WTC11 (cell line): ENCODE results near the gene RAPGEF1. TPM values are rescaled to one million over a fixed set of nuclear protein-coding genes. Genes with fewer than 3 reads are reported as not detected.

ENCODE experiments used
- ATAC-seq: fragments of 200-7000 bp; cut with Tn5 transposase; 2 replicates; pipeline ENCODE4 v1.10.0; 2021; ENCODE audit warnings: mild to moderate bottlenecking, moderate library complexity
- CTCF ChIA-PET: fragments of 300-600 bp; sonication (Branson Sonifier 250); formaldehyde crosslinking; loops from one replicate; lab custom pipeline; 2021; ENCODE audit warnings: antibody characterized with exemption; lab: Charles Lee
- POLR2A ChIA-PET: fragments of 350-600 bp; sonication (Branson Sonifier 250); formaldehyde crosslinking; loops from one replicate; lab custom pipeline; 2021; ENCODE audit warnings: antibody characterized with exemption; lab: Charles Lee
- DNase-seq: peaks from one replicate; pipeline ENCODE4 v3.0.0; 2021; ENCODE audit warnings: low spot score
- H3K27ac Mint-ChIP-seq: 2 replicates; pipeline ENCODE4 v1.8.0; 2021; ENCODE audit warnings: mixed read lengths
- H3K27me3 Mint-ChIP-seq: 2 replicates; pipeline ENCODE4 v1.8.0; 2021; ENCODE audit warnings: low read depth, mild to moderate bottlenecking, moderate library complexity, mixed read lengths
- H3K36me3 Mint-ChIP-seq: 2 replicates; pipeline ENCODE4 v1.8.0; 2021; ENCODE audit warnings: mixed read lengths
- H3K4me1 Mint-ChIP-seq: 2 replicates; pipeline ENCODE4 v1.8.0; 2022; ENCODE audit warnings: mixed read lengths
- H3K4me3 Mint-ChIP-seq: 2 replicates; pipeline ENCODE4 v1.8.0; 2021; ENCODE audit warnings: mild to moderate bottlenecking, moderate library complexity, mixed read lengths
- H3K9me3 Mint-ChIP-seq: 2 replicates; pipeline ENCODE4 v1.8.0; 2021; ENCODE audit warnings: mixed read lengths
- ARID4B ChIP-seq: sonication (generic); formaldehyde crosslinking; IDR thresholded peaks from 2 replicates; pipeline ENCODE4 v1.8.0; 2023; ENCODE audit warnings: missing genetic modification reagents, mild to moderate bottlenecking, borderline replicate concordance
- ATF2 ChIP-seq: sonication (generic); formaldehyde crosslinking; IDR thresholded peaks from 2 replicates; pipeline ENCODE4 v1.8.1; 2022; ENCODE audit warnings: low read depth, missing genetic modification reagents, borderline replicate concordance
- CTCF ChIP-seq: fragments of 200-600 bp; IDR thresholded peaks from 2 replicates; pipeline ENCODE4 v1.8.0; 2022; ENCODE audit warnings: antibody characterized with exemption
- EMX1 ChIP-seq: fragments of 250-450 bp; sonication (Bioruptor Pico); IDR thresholded peaks from 2 replicates; pipeline ENCODE4 v1.8.0; 2021; ENCODE audit warnings: mild to moderate bottlenecking
- ESRRA ChIP-seq: sonication (generic); formaldehyde crosslinking; IDR thresholded peaks from 2 replicates; pipeline ENCODE4 v1.8.1; 2022; ENCODE audit warnings: mild to moderate bottlenecking, missing genetic modification reagents, borderline replicate concordance
- HMGXB4 ChIP-seq: sonication (generic); formaldehyde crosslinking; IDR thresholded peaks from 2 replicates; pipeline ENCODE4 v1.8.1; 2023; ENCODE audit warnings: mild to moderate bottlenecking, moderate library complexity, missing genetic modification reagents
- JUN ChIP-seq: sonication (generic); formaldehyde crosslinking; IDR thresholded peaks from 2 replicates; pipeline ENCODE4 v1.8.0; 2023; ENCODE audit warnings: mild to moderate bottlenecking, missing genetic modification reagents
- MLX ChIP-seq: sonication (generic); formaldehyde crosslinking; IDR thresholded peaks from 2 replicates; pipeline ENCODE4 v1.8.1; 2023; ENCODE audit warnings: mild to moderate bottlenecking, missing genetic modification reagents, moderate library complexity
- NFATC4 ChIP-seq: fragments of 250-450 bp; sonication (Bioruptor Pico); IDR thresholded peaks from 2 replicates; pipeline ENCODE4 v1.9.0; 2021; ENCODE audit warnings: mild to moderate bottlenecking
- OVOL2 ChIP-seq: fragments of 250-450 bp; sonication (Bioruptor Pico); IDR thresholded peaks from 2 replicates; pipeline ENCODE4 v1.9.0; 2021; ENCODE audit warnings: mild to moderate bottlenecking, borderline replicate concordance
- RELA ChIP-seq: sonication (generic); formaldehyde crosslinking; IDR thresholded peaks from 2 replicates; pipeline ENCODE4 v1.8.1; 2022; ENCODE audit warnings: missing genetic modification reagents, mild to moderate bottlenecking, borderline replicate concordance
- TEAD4 ChIP-seq: sonication (generic); formaldehyde crosslinking; IDR thresholded peaks from 2 replicates; pipeline ENCODE4 v1.8.0; 2022; ENCODE audit warnings: mild to moderate bottlenecking, missing genetic modification reagents
- ZNF121 ChIP-seq: sonication (generic); formaldehyde crosslinking; IDR thresholded peaks from 2 replicates; pipeline ENCODE4 v1.8.0; 2023; ENCODE audit warnings: missing genetic modification reagents
- ZNF317 ChIP-seq: sonication (generic); formaldehyde crosslinking; IDR thresholded peaks from 2 replicates; pipeline ENCODE4 v1.8.1; 2023; ENCODE audit warnings: low read depth, mild to moderate bottlenecking, moderate library complexity, missing genetic modification reagents, borderline replicate concordance
- total RNA-seq: library from RNA; stranded (reverse); gene quantifications from 3 replicates; pipeline ENCODE4 v1.2.3, GENCODE V29; 2021

The RAPGEF1 gene
- total RNA-seq, 1 experiment from 2014 or later, result 66.2 TPM

GRCh38 chr9:131559421-131560000 lies 180.4 kb downstream of the RAPGEF1 start:
- ChIA-PET CTCF (interaction anchor here (0.6 to 1.4 kb wide), 3 partner anchors 32 to 199 kb away, joined by 3 to 5 read pairs (median 3); no protein-coding TSS in a partner anchor), POLR2A (no interaction called here)
- TF ChIP-seq ZNF121 (CRISPR knock-in tag) (no peak), RELA (CRISPR knock-in tag) (no peak), ARID4B (CRISPR knock-in tag) (no peak), HMGXB4 (no peak), ESRRA (no peak), ATF2 (CRISPR knock-in tag) (no peak), OVOL2 (CRISPR knock-in tag) (no peak), CTCF (no peak)

GRCh38 chr9:131557855-131558548 lies 181.9 kb downstream of the RAPGEF1 start:
- Mint-ChIP-seq H3K36me3 (peaks cover 8% of the 10 kb centered on the region), H3K27ac (no peak overlapping the region), H3K9me3 (peaks cover 30% of the 10 kb centered on the region), H3K27me3 (peaks cover 40% of the 10 kb centered on the region), H3K4me3 (no peak overlapping the region), H3K4me1 (peaks cover 9% of the 10 kb centered on the region)
- DNase-seq (no peak), ATAC-seq (no peak)
- CTCF ChIA-PET, result interaction anchor here (0.6 to 1.2 kb wide), 3 partner anchors 11 to 33 kb away, joined by 3 to 4 read pairs (median 3); partner anchors contain the start of gene PRRT1B
- POLR2A ChIA-PET, result no interaction called here
- TF ChIP-seq EMX1 (CRISPR knock-in tag), result no peak
- TF ChIP-seq TEAD4 (CRISPR knock-in tag), result no peak
- no peak for TF ChIP-seq ZNF317 (CRISPR knock-in tag)
- TF ChIP-seq NFATC4 (CRISPR knock-in tag), result no peak
- TF ChIP-seq MLX (CRISPR knock-in tag), result no peak
- TF ChIP-seq JUN, result no peak
- TF ChIP-seq HMGXB4, result no peak
- no peak for TF ChIP-seq ARID4B (CRISPR knock-in tag)

More at GRCh38 chr9:131559421-131560000, 180.4 kb downstream of the RAPGEF1 start:
- DNase-seq, result no peak
- Mint-ChIP-seq H3K9me3 (peaks cover 29% of the 10 kb centered on the region), H3K27me3 (peaks cover 26% of the 10 kb centered on the region), H3K4me1 (peaks cover 9% of the 10 kb centered on the region), H3K27ac (no peak overlapping the region), H3K36me3 (peaks cover 11% of the 10 kb centered on the region), H3K4me3 (no peak overlapping the region)
- ATAC-seq, result no peak
